Pancreas (tissue), 10 donors: ENCODE data around the gene FAM20A. TPM values are rescaled to one million over a fixed set of nuclear protein-coding genes. Genes with fewer than 3 reads are reported as not detected.

Experiments
- ATAC-seq, 4 donors: fragments of 200-7000 bp; cut with Tn5 transposase; one replicate each; pipeline versions ENCODE4 v1.8.0 to v1.9.1; 2020; ENCODE audit warnings: mild to moderate bottlenecking in 4 of 4, moderate library complexity in 4 of 4
- DNase-seq, 6 donors: peaks; one replicate each; pipeline ENCODE4 v3.0.0-alpha.2; 2020
- FAIRE-seq: peaks from 2 replicates; lab custom pipeline; 2012; peaks lifted over from hg19 to GRCh38; lab: Jason Lieb, UNC
- H3K27ac ChIP-seq, 4 donors: fragments of 200-600 bp; sonication (generic); 1 replicate in 3 of 4; 2 replicates in 1 of 4; pipeline versions ENCODE4 v1.5.0 to v1.8.0; 2020
- H3K27me3 ChIP-seq, 4 donors: fragments of 200-600 bp; one replicate each; pipeline ENCODE4 v1.8.0; 2021
- H3K36me3 ChIP-seq, 3 donors: fragments of 200-600 bp; sonication (generic) in 1 of 3; one replicate each; pipeline versions ENCODE4 v1.5.0 to v1.8.0; 2020 to 2021
- H3K4me1 ChIP-seq, 3 donors: fragments of 200-600 bp; one replicate each; pipeline ENCODE4 v1.8.0; 2021
- H3K4me3 ChIP-seq, 4 donors: fragments of 200-600 bp; sonication (generic) in 2 of 4; one replicate each; pipeline versions ENCODE4 v1.5.0 to v1.8.0; 2020 to 2021
- H3K9me3 ChIP-seq, 4 donors: fragments of 200-600 bp; one replicate each; pipeline ENCODE4 v1.8.0; 2021
- CTCF ChIP-seq, 4 donors: fragments of 200-600 bp; sonication (generic) in 3 of 4; IDR thresholded peaks; one replicate each; pipeline versions ENCODE4 v1.5.0 to v1.8.0; 2021; ENCODE audit warnings: antibody characterized with exemption in 4 of 4
- WGBS, 2 donors: extraction: QIAGEN DNeasy Blood & Tissue Kit; methylation state at CpG; one replicate each; pipeline ENCODE4 v1.1.7; 2013; 5-methylcytosine and 5-hydroxymethylcytosine counted together
- intact Hi-C, 3 donors: fragments of 100-400 bp; cut with DNase I; formaldehyde crosslinking; loops; one replicate each; pipeline versions ENCODE4 v1.11.1 to v1.14.2; 2022
- polyA plus RNA-seq, 2 donors: library from polyadenylated mRNA; stranded (reverse); fragments of 200-250 nt; gene quantifications; one replicate each; pipeline ENCODE4 v1.2.3, GENCODE V29; 2013
- total RNA-seq, 6 donors: library from RNA; stranded (reverse); fragmentation: NEBNext Ultra II Directional in 4 of 6; extraction: Animal tissue kit (Norgen Biotek cat#: 25700) in 4 of 6; gene quantifications; one replicate each; pipeline versions ENCODE4 v1.2.1 to v1.2.4, GENCODE V29; 2021 to 2023
- donor health status: healthy with polysubstance abuse.
- donor health status: DM: no; HTN: no; CAD: no; lungs with moderate emphysema.
- donor health status: DM: no; HTN: no; CAD: no.
- donor health status: control.
- donor health status: control.
- donor health status: Bipolar disorder and iron deficiency.
- donor health status: DM: yes; HTN: yes; CAD: no.
- donor health status: DM: no; HTN: no; CAD: no.
- donor health status: DM: no; HTN: no; CAD: no.
- donor health status: DM: yes; HTN: yes; CAD: no.

FAM20A gene
- total and polyA plus RNA-seq, 8 donors, result 0.46 to 9.0 (median 3.9) TPM

GRCh38 chr17:68616334-68616733 is 15.2 kb upstream of the FAM20A start:
- no peaks in the 10 kb centered on the region for H3K9me3 ChIP-seq
- FAIRE-seq (no peak), DNase-seq (no peak), ATAC-seq (no peak)
- no peak for TF ChIP-seq CTCF (IDR thresholded peaks at IDR 0.05)
- no peak overlapping the region for H3K27ac ChIP-seq
- no peaks in the 10 kb centered on the region for H3K27me3 ChIP-seq
- H3K36me3 ChIP-seq, result no peaks in the 10 kb centered on the region
- intact Hi-C loops, result no loop called here
- H3K4me1 ChIP-seq, result peaks cover 0 to 6% (median 5%) of the 10 kb centered on the region in 3 donors
- H3K4me3 ChIP-seq, result no peak overlapping the region

GRCh38 chr17:68614718-68615117 is 13.6 kb upstream of the FAM20A start:
- no peak for FAIRE-seq
- no peak for DNase-seq

GRCh38 chr17:68613739-68614298 is 12.7 kb upstream of the FAM20A start:
- no peaks in the 10 kb centered on the region for H3K9me3 ChIP-seq
- DNase-seq (peak in 2 of 6 donors; percentile 8 to 42), ATAC-seq (peak; percentile 48 to 80 (median 66)), FAIRE-seq (no peak)
- H3K4me1 ChIP-seq, result peaks cover 0 to 7% (median 5%) of the 10 kb centered on the region in 3 donors
- peak in 3 of 4 donors; percentile 14 to 33 (median 17) for TF ChIP-seq CTCF (IDR thresholded peaks at IDR 0.05)
- H3K27me3 ChIP-seq, result no peaks in the 10 kb centered on the region
- no peak overlapping the region for H3K27ac ChIP-seq
- H3K36me3 ChIP-seq, result no peaks in the 10 kb centered on the region
- H3K4me3 ChIP-seq, result no peak overlapping the region
- intact Hi-C loops, result no loop called here
- WGBS, 2 donors, result 52 to 55% methylated on average over 5 of the region's 5 CpGs

More at GRCh38 chr17:68614718-68615117, 13.6 kb upstream of the FAM20A start:
- Histone ChIP-seq H3K36me3 (no peaks in the 10 kb centered on the region), H3K4me1 (peaks cover 0 to 7% (median 5%) of the 10 kb centered on the region in 3 donors), H3K9me3 (no peaks in the 10 kb centered on the region), H3K27me3 (no peaks in the 10 kb centered on the region), H3K4me3 (no peak overlapping the region), H3K27ac (no peak overlapping the region)
- TF ChIP-seq CTCF (IDR thresholded peaks at IDR 0.05), result no peak
- 72 to 76% methylated on average over 5 of the region's 5 CpGs for WGBS, 2 donors
- peak in 1 of 4 donors; percentile 35 for ATAC-seq
- intact Hi-C loops, result no loop called here

DNA sequence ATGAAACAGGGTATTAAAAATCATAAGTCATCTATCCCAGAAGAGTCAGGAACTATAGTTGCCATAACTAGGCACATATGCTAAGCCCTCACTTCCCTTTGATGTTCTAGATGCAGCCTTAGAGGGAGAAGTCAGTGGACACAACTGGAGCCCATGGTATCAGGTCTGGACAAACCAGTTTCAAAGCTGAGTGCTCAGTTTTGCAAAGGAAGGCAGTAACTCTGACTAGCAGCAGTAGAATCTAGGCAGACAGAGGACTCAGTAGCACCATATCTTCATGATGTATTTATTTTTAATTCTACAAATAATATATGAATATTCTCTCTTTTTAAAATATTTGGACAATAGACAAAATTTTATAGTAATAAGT is 11.7 kb upstream of the FAM20A start:
- Histone ChIP-seq H3K36me3 (no peaks in the 10 kb centered on the region), H3K4me1 (peaks cover 0 to 7% (median 5%) of the 10 kb centered on the region in 3 donors), H3K27me3 (no peaks in the 10 kb centered on the region), H3K4me3 (no peak overlapping the region), H3K27ac (no peak overlapping the region), H3K9me3 (no peaks in the 10 kb centered on the region)
- FAIRE-seq (no peak), DNase-seq (no peak), ATAC-seq (peak in 1 of 4 donors; percentile 38)
- TF ChIP-seq CTCF (IDR thresholded peaks at IDR 0.05), result no peak
- intact Hi-C loops, result no loop called here

DNA sequence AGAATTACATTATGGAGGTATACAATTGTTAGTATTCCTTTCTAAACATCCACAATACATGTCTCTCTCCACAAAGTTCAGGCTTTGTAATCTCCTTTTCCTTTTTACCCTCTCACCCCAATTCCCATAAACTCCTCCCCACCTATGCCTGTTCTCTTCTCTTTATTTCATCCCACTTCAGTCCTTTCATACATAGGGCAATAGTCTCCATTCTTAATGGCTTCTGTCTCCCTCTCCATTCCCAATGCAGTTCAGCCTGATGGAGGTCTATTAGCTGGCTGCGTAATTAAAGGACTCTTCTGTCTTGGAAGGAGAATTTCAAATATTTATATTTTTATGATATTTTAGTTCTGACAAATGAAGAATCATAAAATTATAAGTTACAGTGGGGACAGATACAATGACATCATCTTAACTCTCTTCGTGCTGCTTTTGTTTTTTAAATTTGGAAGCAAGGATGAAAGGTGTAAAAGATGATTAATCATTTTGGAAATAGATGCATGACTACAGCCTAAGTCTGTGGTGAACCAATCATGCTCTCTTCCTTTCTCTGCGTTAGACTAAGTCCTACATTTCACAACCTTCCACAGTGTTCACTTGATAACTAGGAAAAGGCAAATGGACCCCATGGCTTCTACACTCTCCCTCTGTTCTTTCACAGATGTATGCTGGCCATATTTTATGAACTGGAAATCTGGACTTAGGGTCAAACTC is 11.2 kb upstream of the FAM20A start:
- DNase-seq (no peak), ATAC-seq (peak in 1 of 4 donors; percentile 48), FAIRE-seq (no peak)
- WGBS, 2 donors, result 83 to 92% methylated on average over 3 of the region's 3 CpGs
- Histone ChIP-seq H3K27ac (no peak overlapping the region), H3K36me3 (no peaks in the 10 kb centered on the region), H3K9me3 (no peaks in the 10 kb centered on the region), H3K4me1 (peaks cover 0 to 7% (median 5%) of the 10 kb centered on the region in 3 donors), H3K27me3 (no peaks in the 10 kb centered on the region), H3K4me3 (no peak overlapping the region)
- intact Hi-C loops, result no loop called here
- no peak for TF ChIP-seq CTCF (IDR thresholded peaks at IDR 0.05)
